Fibroblast of mammary gland (primary cell): Measurements from ENCODE around the gene PPP6R3.

ENCODE experiments used
- DNase-seq: peaks from one replicate; pipeline ENCODE4 v3.0.0-alpha.2; 2010; ENCODE audit warnings: low read depth
- H3K4me3 ChIP-seq: 2 replicates; pipeline ENCODE4 v1.5.1; 2011; ENCODE audit warnings: low read depth, mild to moderate bottlenecking, low read length, moderate library complexity; ENCODE audit not compliant: control insufficient read depth
- TF ChIP-seq, protein P1 (sequence below): conservative IDR thresholded peaks from 2 replicates; pipeline ENCODE4 v1.5.1; 2011; ENCODE audit warnings: low read depth, low read length, inconsistent platforms; ENCODE audit not compliant: control insufficient read depth, insufficient read depth

PPP6R3 gene

DNA sequence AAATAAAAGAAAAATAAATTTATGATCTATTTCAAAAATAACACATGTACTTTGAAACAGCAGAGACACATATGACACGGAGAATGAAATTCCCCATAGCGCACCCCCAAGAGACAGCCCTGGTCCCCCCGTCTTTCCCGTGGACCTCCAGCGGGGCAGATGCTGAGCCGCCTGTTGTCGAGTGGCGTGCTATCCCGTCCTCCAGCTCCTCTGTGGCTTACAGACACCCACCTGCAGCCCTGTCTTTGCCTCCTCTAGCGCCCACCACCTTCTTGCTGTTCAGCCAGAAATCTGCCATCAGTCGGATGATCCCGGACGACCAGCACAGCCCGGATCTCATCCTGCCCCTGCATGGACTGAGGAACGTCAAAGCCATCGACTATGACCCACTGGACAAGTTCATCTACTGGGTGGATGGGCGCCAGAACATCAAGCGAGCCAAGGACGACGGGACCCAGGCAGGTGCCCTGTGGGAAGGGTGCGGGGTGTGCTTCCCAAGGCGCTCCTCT lies 44.4 kb upstream of the PPP6R3 start:
- no peak overlapping the region for H3K4me3 ChIP-seq
- DNase-seq, result no peak
- TF ChIP-seq, protein P1, sequence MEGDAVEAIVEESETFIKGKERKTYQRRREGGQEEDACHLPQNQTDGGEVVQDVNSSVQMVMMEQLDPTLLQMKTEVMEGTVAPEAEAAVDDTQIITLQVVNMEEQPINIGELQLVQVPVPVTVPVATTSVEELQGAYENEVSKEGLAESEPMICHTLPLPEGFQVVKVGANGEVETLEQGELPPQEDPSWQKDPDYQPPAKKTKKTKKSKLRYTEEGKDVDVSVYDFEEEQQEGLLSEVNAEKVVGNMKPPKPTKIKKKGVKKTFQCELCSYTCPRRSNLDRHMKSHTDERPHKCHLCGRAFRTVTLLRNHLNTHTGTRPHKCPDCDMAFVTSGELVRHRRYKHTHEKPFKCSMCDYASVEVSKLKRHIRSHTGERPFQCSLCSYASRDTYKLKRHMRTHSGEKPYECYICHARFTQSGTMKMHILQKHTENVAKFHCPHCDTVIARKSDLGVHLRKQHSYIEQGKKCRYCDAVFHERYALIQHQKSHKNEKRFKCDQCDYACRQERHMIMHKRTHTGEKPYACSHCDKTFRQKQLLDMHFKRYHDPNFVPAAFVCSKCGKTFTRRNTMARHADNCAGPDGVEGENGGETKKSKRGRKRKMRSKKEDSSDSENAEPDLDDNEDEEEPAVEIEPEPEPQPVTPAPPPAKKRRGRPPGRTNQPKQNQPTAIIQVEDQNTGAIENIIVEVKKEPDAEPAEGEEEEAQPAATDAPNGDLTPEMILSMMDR, result no peak

DNA sequence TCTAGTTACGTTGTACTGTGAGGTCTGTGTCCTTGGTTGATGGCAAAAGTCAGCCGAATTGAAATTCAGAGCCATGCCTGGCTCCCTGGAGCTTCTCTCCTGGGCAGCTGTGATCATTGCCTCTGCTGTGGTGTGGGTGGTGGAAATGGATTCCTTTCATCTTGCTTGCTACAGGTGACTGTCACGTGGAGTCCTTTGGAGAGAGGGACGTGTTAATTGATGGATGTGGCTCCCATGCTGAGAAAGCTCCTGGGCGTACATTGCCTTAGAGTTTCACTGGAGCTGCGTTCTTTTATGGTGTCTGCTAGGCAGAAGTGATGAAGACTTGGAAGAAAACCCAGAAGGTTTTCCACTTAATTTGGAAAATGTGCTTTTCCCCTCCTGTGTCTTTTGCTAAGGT lies 41.9 kb upstream of the PPP6R3 start:
- TF ChIP-seq, protein P1, result no peak
- no peak overlapping the region for H3K4me3 ChIP-seq
- DNase-seq, result no peak

DNA sequence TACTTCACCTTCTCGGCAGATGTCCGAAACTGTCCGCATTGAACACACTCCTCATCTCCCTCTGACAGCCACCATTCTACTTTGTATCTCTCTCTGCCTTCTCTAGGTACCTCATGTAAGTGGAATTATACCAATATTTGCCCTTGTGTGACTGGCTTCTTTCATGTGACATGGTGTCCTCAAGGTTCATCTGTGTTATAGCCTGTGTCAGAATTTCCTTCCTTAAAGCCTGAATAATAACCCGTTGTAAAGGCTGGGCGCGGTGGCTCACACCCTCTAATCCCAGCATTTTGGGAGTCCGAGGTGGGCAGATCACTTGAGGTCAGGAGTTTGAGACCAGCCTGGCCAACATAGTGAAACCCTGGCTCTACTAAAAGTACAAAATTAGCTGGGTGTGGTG lies 40.4 kb upstream of the PPP6R3 start:
- no peak for DNase-seq
- TF ChIP-seq, protein P1, result no peak

DNA sequence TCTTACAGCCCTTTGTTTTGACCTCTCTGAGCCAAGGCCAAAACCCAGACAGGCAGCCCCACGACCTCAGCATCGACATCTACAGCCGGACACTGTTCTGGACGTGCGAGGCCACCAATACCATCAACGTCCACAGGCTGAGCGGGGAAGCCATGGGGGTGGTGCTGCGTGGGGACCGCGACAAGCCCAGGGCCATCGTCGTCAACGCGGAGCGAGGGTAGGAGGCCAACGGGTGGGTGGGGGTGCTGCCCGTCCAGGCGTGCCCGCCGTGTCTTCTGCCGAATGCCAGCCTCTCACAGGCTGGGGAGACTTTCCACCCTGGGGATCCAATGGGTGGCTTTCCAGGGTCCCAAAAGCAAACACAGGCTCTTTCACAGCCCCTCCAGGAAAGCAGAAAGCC lies 37.1 kb upstream of the PPP6R3 start:
- TF ChIP-seq, protein P1, result no peak
- H3K4me3 ChIP-seq, result no peak overlapping the region
- no peak for DNase-seq

More for the DNA sequence above, 40.4 kb upstream of the PPP6R3 start:
- no peak overlapping the region for H3K4me3 ChIP-seq

DNA sequence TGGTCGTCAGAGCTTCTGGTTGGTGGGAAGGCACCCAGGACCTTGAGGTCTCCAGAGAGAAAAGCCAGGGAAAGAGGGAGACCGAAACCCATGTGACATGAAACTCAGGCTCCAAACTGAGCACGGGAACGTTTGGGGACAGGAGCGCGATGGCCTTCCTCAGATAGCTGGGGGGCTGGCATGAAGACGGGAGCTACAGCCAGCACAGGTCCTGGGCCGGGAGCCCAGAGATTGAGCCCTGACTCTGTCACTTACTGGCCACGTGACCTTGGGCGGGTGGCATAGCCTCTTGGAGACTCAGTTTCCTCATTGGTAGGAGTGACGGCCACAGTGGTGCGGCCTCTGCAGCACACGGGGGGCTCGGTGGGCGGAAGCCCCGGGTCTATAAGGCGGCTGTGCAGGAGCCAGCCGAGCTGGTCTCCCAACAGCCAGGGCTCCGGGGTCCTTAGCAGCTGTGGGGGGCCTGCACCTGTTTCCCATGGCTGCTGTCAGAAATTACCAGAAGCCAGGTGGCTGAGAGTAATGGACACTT lies 36.4 kb upstream of the PPP6R3 start:
- no peak overlapping the region for H3K4me3 ChIP-seq
- TF ChIP-seq, protein P1, result no peak
- DNase-seq, result no peak

DNA sequence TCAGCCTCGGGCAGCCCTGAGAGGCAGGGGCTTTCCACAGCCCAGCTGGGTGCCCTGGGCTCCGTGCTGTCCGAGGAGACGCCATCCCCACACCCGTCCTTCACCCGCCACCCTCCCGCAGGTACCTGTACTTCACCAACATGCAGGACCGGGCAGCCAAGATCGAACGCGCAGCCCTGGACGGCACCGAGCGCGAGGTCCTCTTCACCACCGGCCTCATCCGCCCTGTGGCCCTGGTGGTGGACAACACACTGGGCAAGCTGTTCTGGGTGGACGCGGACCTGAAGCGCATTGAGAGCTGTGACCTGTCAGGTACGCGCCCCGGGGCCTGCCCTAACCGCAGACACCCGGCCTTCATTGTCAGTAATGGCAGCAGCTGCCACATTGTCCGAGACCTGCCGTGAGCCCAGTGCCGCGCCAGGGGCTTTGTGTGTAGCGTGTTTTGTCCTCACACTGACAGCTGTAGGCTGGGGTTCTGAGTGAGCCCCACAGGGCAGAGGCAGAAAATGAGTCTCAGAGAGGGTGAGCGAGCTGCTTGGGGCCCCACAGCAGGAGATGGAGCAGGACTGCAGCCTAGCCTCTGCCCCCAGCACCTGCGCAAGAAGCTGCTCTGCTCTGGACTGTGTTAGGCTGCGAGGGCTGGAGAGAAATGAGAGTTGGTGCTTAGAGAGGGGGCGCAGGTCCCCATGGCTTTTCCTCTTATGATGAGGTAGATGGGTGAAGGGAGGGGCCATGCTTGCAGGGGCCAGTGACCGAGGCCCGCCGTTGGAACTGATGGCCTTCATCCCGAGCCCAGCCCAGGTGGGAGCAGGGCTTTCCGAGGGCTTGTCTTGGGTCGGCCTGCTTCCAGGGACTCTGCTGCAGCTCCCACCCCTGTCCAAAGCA lies 35.3 kb upstream of the PPP6R3 start:
- H3K4me3 ChIP-seq, result no peak overlapping the region
- DNase-seq, result no peak
- TF ChIP-seq, protein P1, result no peak
